HG02973 (cell line): ENCODE measurements around the gene LAS1L.
"Not testable (repeated sequence)": the region's sequence is repeated elsewhere in the genome, so short reads cannot be mapped to it uniquely, and the experiment has no call there.

ENCODE experiments used
- ATAC-seq: cut with Tn5 transposase; IDR thresholded peaks from one replicate; pipeline ENCODE4 v1.9.1; 2021; ENCODE audit warnings: moderate library complexity; ENCODE audit not compliant: unreplicated experiment

LAS1L gene

GRCh38 chrX:65518980-65519379 is 15.6 kb downstream of the LAS1L start:
- not testable (repeated sequence) for ATAC-seq

- no peak for ATAC-seq
Observed at GRCh38 chrX:65517923-65518322, 16.7 kb downstream of the LAS1L start.

DNA sequence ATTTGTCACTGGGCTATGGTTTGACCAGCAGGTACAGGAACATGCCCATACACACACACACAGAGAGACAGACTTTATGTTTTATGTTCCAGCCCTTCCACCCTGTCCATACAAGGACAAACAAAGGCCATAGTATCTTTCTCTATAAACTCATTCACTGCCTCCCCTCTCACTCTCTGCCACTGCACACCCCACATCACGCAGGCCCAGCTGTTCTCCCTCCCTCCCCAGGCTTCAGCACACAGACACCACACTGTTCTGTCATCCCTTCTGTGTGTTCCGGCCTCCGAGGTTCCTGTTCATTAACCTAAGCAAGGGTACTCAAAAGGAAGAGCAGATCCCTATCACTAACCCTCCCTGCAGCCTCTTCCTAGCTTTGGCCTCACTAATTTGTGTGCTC is 17.8 kb downstream of the LAS1L start:
- no peak for ATAC-seq

- no peak for ATAC-seq
Observed at GRCh38 chrX:65513610-65514009, 21.0 kb downstream of the LAS1L start.

DNA sequence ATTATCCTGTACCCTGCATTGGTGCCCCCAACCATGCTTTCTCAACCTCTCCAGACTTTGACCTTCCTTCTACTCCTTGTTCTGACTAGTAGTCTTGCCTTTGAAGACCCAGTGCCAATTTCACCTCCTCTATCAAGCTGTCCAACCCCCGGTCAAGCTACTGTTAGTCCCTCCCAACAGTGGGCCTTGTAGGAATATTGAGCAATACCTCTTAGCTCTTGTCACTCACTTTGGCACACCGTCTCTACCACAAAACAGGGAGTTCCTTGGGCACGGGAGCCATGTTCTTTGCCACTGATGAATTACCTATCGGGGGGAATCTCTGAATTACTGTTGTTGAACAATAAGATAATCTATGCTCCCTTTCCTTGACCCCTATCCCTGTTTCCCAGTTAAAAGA is 25.2 kb downstream of the LAS1L start:
- no peak for ATAC-seq

GRCh38 chrX:65508851-65509250 is 25.7 kb downstream of the LAS1L start:
- ATAC-seq = no peak

DNA sequence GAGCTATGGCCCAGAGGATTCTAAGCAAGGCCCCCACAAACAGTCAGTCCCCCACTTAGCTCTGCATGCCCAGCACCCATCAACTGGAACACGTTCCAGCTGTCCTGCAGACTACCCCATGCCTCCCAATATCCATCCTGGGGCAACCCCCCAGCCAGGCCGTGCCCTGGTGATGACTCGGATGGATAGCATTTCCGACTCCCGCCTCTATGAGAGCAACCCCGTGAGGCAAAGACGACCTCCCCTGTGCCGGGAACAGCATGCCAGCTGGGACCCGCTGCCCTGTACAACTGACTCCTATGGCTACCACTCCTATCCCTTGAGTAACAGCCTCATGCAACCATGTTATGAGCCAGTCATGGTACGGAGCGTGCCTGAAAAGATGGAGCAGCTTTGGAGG is 32.0 kb downstream of the LAS1L start:
- ATAC-seq = no peak

DNA sequence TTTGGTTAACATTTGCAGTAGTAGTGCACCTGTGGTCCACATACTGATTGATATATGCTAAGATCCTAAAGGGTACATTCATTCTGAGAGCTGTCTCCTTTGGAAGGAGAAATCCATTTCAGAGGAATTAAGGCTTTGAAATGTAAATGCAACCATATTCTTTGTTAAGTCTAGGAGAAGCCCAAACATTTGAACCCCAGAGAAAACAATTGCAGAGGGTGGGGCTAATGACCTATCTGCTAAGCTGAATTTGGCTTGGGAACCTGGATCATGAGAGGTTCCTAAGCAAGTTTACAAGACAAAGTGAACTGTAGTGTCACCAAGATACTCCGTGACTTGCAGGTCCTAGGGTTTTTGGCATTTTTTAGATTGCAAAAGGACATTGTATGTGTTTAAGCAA is 41.2 kb downstream of the LAS1L start:
- no peak for ATAC-seq

- no peak for ATAC-seq
Observed at GRCh38 chrX:65491620-65492019, 43.0 kb downstream of the LAS1L start.

GRCh38 chrX:65488495-65488894 is 46.1 kb downstream of the LAS1L start:
- no peak for ATAC-seq

DNA sequence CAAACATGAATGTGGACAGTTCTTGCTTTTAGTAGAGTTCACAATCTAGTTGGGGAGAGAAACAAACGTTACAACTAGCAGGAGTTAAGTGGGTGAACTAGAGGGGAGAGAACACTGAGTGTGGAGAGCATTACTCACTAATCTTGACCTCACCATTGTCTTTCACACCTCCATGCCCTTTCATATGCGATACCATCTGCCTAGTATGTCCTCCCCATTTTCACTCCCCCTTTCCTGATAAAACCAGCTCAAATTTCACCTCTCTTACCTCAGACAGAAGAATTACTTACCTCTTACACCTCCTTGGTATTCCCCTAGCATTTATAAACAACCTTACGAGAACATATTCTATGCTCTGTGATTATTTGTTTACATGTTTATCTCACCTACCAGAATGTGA is 53.6 kb downstream of the LAS1L start:
- ATAC-seq = no peak

GRCh38 chrX:65479102-65479501 is 55.5 kb downstream of the LAS1L start:
- ATAC-seq = not testable (repeated sequence)

DNA sequence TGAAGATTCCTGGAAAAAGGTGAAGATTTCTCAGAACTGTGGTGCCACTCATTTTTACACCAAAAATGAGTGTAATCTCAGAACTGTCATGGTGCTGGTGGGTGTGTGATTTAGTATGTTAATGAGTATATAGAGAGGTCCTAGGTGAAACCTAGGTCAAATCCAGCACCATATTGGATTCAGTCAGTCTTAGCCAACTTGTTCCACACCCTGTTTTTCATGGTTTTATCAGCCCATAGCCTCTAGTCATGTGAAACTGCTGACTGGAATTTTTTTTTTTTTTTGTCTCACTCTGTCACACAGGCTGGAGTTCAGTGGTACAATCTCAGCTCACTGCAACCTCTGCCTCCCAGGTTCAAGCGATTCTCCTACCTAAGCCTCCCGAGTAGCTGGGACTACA is 58.0 kb downstream of the LAS1L start:
- ATAC-seq = no peak

DNA sequence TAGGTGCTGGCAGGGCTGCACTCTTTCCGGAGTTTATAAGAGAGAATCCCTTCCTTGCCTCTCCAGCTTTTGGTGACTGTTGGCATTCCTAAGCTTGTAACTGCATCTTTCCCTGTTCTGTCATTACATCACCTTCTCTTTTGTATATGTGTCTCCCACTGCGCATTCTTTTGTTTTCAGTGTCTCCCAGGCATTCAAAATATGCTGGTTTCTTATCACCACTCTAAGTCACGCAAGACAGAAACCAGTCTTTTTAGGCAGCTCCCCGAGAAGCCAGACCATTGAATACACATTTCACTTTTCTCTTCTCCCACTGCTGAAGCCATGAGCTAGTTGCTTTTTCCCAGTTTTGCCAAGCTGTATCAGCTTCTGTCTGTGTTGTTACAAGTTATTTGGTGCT is 71.0 kb downstream of the LAS1L start:
- no peak for ATAC-seq
